ENCODE measurements around the gene NBEA.
A peak's percentile ranks its signal among the peaks of the same experiment; 100 is the strongest.

The NBEA gene

GRCh38 chr13:35198613-35199200, 256.6 kb downstream of the NBEA start:
- H3K36me3 ChIP-seq (ENCODE audit: control insufficient read depth, insufficient read depth, low read length): no peaks in the 10 kb centered on the region
- H3K27ac ChIP-seq (ENCODE audit: insufficient read depth, low read depth, low read length, poor library complexity, severe bottlenecking): no peak overlapping the region
- H3K27me3 ChIP-seq (ENCODE audit: control insufficient read depth, insufficient read depth, low read length, poor library complexity, severe bottlenecking): no peaks in the 10 kb centered on the region
- H3K4me1 ChIP-seq (ENCODE audit: control insufficient read depth, insufficient read depth, low read length): peaks cover 4% of the 10 kb centered on the region
- no peaks in the 10 kb centered on the region for H3K9me3 ChIP-seq (ENCODE audit: control insufficient read depth, low read length)
- no peak overlapping the region for H3K4me3 ChIP-seq (ENCODE audit: insufficient read depth, low read depth, low read length)
- WGBS, 2 experiments: 87 to 88% methylated on average over 8 of the region's 8 CpGs

- H3K9me3 ChIP-seq (ENCODE audit: control insufficient read depth, low read length): no peaks in the 10 kb centered on the region
- no peak overlapping the region for H3K27ac ChIP-seq (ENCODE audit: insufficient read depth, low read depth, low read length, poor library complexity, severe bottlenecking)
- H3K4me3 ChIP-seq (ENCODE audit: insufficient read depth, low read depth, low read length): no peak overlapping the region
- H3K4me1 ChIP-seq (ENCODE audit: control insufficient read depth, insufficient read depth, low read length): no peaks in the 10 kb centered on the region
- WGBS, 2 experiments: 100% methylated on average over 1 of the region's 1 CpG; no CpG with 5 or more reads in 1 of the 2 experiments
- no peaks in the 10 kb centered on the region for H3K36me3 ChIP-seq (ENCODE audit: control insufficient read depth, insufficient read depth, low read length)
- H3K27me3 ChIP-seq (ENCODE audit: control insufficient read depth, insufficient read depth, low read length, poor library complexity, severe bottlenecking): no peaks in the 10 kb centered on the region
These were observed 266.5 kb downstream of the NBEA start for GRCh38 chr13:35208587-35208986.

GRCh38 chr13:35210261-35210660, 268.2 kb downstream of the NBEA start:
- no peak overlapping the region for H3K27ac ChIP-seq (ENCODE audit: insufficient read depth, low read depth, low read length, poor library complexity, severe bottlenecking)
- no peaks in the 10 kb centered on the region for H3K9me3 ChIP-seq (ENCODE audit: control insufficient read depth, low read length)
- no peak overlapping the region for H3K4me3 ChIP-seq (ENCODE audit: insufficient read depth, low read depth, low read length)
- H3K4me1 ChIP-seq (ENCODE audit: control insufficient read depth, insufficient read depth, low read length): no peaks in the 10 kb centered on the region
- H3K27me3 ChIP-seq (ENCODE audit: control insufficient read depth, insufficient read depth, low read length, poor library complexity, severe bottlenecking): no peaks in the 10 kb centered on the region
- no peaks in the 10 kb centered on the region for H3K36me3 ChIP-seq (ENCODE audit: control insufficient read depth, insufficient read depth, low read length)
- 93% methylated on average over 2 of the region's 2 CpGs; no CpG with 5 or more reads in 1 of the 2 experiments for WGBS, 2 experiments

- Histone ChIP-seq H3K27ac (ENCODE audit: insufficient read depth, low read depth, low read length, poor library complexity, severe bottlenecking) (no peak overlapping the region), H3K4me1 (ENCODE audit: control insufficient read depth, insufficient read depth, low read length) (no peaks in the 10 kb centered on the region), H3K27me3 (ENCODE audit: control insufficient read depth, insufficient read depth, low read length, poor library complexity, severe bottlenecking) (no peaks in the 10 kb centered on the region), H3K9me3 (ENCODE audit: control insufficient read depth, low read length) (no peaks in the 10 kb centered on the region), H3K4me3 (ENCODE audit: insufficient read depth, low read depth, low read length) (no peak overlapping the region), H3K36me3 (ENCODE audit: control insufficient read depth, insufficient read depth, low read length) (no peaks in the 10 kb centered on the region)
- WGBS, 2 experiments: 99 to 100% methylated on average over 1 to 3 of the region's 4 CpGs
These were observed 269.9 kb downstream of the NBEA start for GRCh38 chr13:35211949-35212348.

- 97 to 100% methylated on average over 2 of the region's 3 CpGs for WGBS, 2 experiments
- no peaks in the 10 kb centered on the region for H3K36me3 ChIP-seq (ENCODE audit: control insufficient read depth, insufficient read depth, low read length)
These were observed 271.8 kb downstream of the NBEA start for GRCh38 chr13:35213911-35214310.

GRCh38 chr13:35216131-35216530, 274.1 kb downstream of the NBEA start:
- no peaks in the 10 kb centered on the region for H3K9me3 ChIP-seq (ENCODE audit: control insufficient read depth, low read length)
- 93 to 100% methylated on average over 1 to 2 of the region's 2 CpGs for WGBS, 2 experiments
- no peaks in the 10 kb centered on the region for H3K27me3 ChIP-seq (ENCODE audit: control insufficient read depth, insufficient read depth, low read length, poor library complexity, severe bottlenecking)
- H3K4me3 ChIP-seq (ENCODE audit: insufficient read depth, low read depth, low read length): no peak overlapping the region
- H3K36me3 ChIP-seq (ENCODE audit: control insufficient read depth, insufficient read depth, low read length): peaks cover 4% of the 10 kb centered on the region
- H3K27ac ChIP-seq (ENCODE audit: insufficient read depth, low read depth, low read length, poor library complexity, severe bottlenecking): no peak overlapping the region
- no peaks in the 10 kb centered on the region for H3K4me1 ChIP-seq (ENCODE audit: control insufficient read depth, insufficient read depth, low read length)

More at GRCh38 chr13:35213911-35214310, 271.8 kb downstream of the NBEA start:
- no peaks in the 10 kb centered on the region for H3K9me3 ChIP-seq (ENCODE audit: control insufficient read depth, low read length)
- H3K4me1 ChIP-seq (ENCODE audit: control insufficient read depth, insufficient read depth, low read length): no peaks in the 10 kb centered on the region
- no peaks in the 10 kb centered on the region for H3K27me3 ChIP-seq (ENCODE audit: control insufficient read depth, insufficient read depth, low read length, poor library complexity, severe bottlenecking)
- no peak overlapping the region for H3K27ac ChIP-seq (ENCODE audit: insufficient read depth, low read depth, low read length, poor library complexity, severe bottlenecking)
- H3K4me3 ChIP-seq (ENCODE audit: insufficient read depth, low read depth, low read length): no peak overlapping the region

- no peak overlapping the region for H3K4me3 ChIP-seq (ENCODE audit: insufficient read depth, low read depth, low read length)
- 92 to 100% methylated on average over 1 of the region's 1 CpG for WGBS, 2 experiments
- H3K9me3 ChIP-seq (ENCODE audit: control insufficient read depth, low read length): no peaks in the 10 kb centered on the region
- H3K27me3 ChIP-seq (ENCODE audit: control insufficient read depth, insufficient read depth, low read length, poor library complexity, severe bottlenecking): no peaks in the 10 kb centered on the region
- H3K36me3 ChIP-seq (ENCODE audit: control insufficient read depth, insufficient read depth, low read length): peaks cover 4% of the 10 kb centered on the region
- H3K27ac ChIP-seq (ENCODE audit: insufficient read depth, low read depth, low read length, poor library complexity, severe bottlenecking): no peak overlapping the region
- no peaks in the 10 kb centered on the region for H3K4me1 ChIP-seq (ENCODE audit: control insufficient read depth, insufficient read depth, low read length)
These were observed 277.0 kb downstream of the NBEA start for GRCh38 chr13:35219021-35219420.

- Histone ChIP-seq H3K27me3 (ENCODE audit: control insufficient read depth, insufficient read depth, low read length, poor library complexity, severe bottlenecking) (no peaks in the 10 kb centered on the region), H3K4me1 (ENCODE audit: control insufficient read depth, insufficient read depth, low read length) (peaks cover 18% of the 10 kb centered on the region), H3K9me3 (ENCODE audit: control insufficient read depth, low read length) (no peaks in the 10 kb centered on the region), H3K36me3 (ENCODE audit: control insufficient read depth, insufficient read depth, low read length) (peaks cover 4% of the 10 kb centered on the region), H3K27ac (ENCODE audit: insufficient read depth, low read depth, low read length, poor library complexity, severe bottlenecking) (peak overlapping the region; percentile 66), H3K4me3 (ENCODE audit: insufficient read depth, low read depth, low read length) (no peak overlapping the region)
- 0% methylated on average over 1 of the region's 1 CpG; no CpG with 5 or more reads in 1 of the 2 experiments for WGBS, 2 experiments
These were observed 283.1 kb downstream of the NBEA start for GRCh38 chr13:35225159-35225558.

- Histone ChIP-seq H3K4me1 (ENCODE audit: control insufficient read depth, insufficient read depth, low read length) (peaks cover 18% of the 10 kb centered on the region), H3K4me3 (ENCODE audit: insufficient read depth, low read depth, low read length) (no peak overlapping the region), H3K27me3 (ENCODE audit: control insufficient read depth, insufficient read depth, low read length, poor library complexity, severe bottlenecking) (no peaks in the 10 kb centered on the region), H3K36me3 (ENCODE audit: control insufficient read depth, insufficient read depth, low read length) (peaks cover 3% of the 10 kb centered on the region), H3K27ac (ENCODE audit: insufficient read depth, low read depth, low read length, poor library complexity, severe bottlenecking) (peak overlapping the region; percentile 66), H3K9me3 (ENCODE audit: control insufficient read depth, low read length) (no peaks in the 10 kb centered on the region)
- WGBS, 2 experiments: 72% methylated on average over 2 of the region's 2 CpGs; no CpG with 5 or more reads in 1 of the 2 experiments
These were observed 283.5 kb downstream of the NBEA start for GRCh38 chr13:35225582-35225981.

GRCh38 chr13:35228536-35228935, 286.5 kb downstream of the NBEA start:
- WGBS, 2 experiments: 94 to 96% methylated on average over 2 of the region's 2 CpGs
- no peaks in the 10 kb centered on the region for H3K9me3 ChIP-seq (ENCODE audit: control insufficient read depth, low read length)
- H3K4me3 ChIP-seq (ENCODE audit: insufficient read depth, low read depth, low read length): no peak overlapping the region

More at GRCh38 chr13:35228536-35228935, 286.5 kb downstream of the NBEA start:
- H3K27ac ChIP-seq (ENCODE audit: insufficient read depth, low read depth, low read length, poor library complexity, severe bottlenecking): no peak overlapping the region
- H3K36me3 ChIP-seq (ENCODE audit: control insufficient read depth, insufficient read depth, low read length): no peaks in the 10 kb centered on the region
- peaks cover 18% of the 10 kb centered on the region for H3K4me1 ChIP-seq (ENCODE audit: control insufficient read depth, insufficient read depth, low read length)
- no peaks in the 10 kb centered on the region for H3K27me3 ChIP-seq (ENCODE audit: control insufficient read depth, insufficient read depth, low read length, poor library complexity, severe bottlenecking)
